ENCODE results near the gene STXBP5. TPM values are rescaled to one million over a fixed set of nuclear protein-coding genes. Genes with fewer than 3 reads are reported as not detected.

STXBP5 gene
- total RNA-seq, 2 experiments from 2014 or later = 19.4 to 23.4 TPM

GRCh38 chr6:147282566-147282959 is 78.3 kb downstream of the STXBP5 start:
- peaks cover 1% of the 10 kb centered on the region for H3K9me3 Mint-ChIP-seq
- H3K4me1 Mint-ChIP-seq = peaks cover 18% of the 10 kb centered on the region
- peaks cover 18% of the 10 kb centered on the region for H3K36me3 Mint-ChIP-seq
- H3K27ac Mint-ChIP-seq = no peak overlapping the region
- H3K4me3 Mint-ChIP-seq = no peak overlapping the region
- ATAC-seq (ENCODE audit: low read depth) = no peak
- POLR2A ChIA-PET = no interaction called here
- H3K27me3 Mint-ChIP-seq = no peaks in the 10 kb centered on the region
- DNase-seq = no peak

- DNase-seq = no peak
- Mint-ChIP-seq H3K9me3 (peaks cover 1% of the 10 kb centered on the region), H3K36me3 (peaks cover 16% of the 10 kb centered on the region), H3K27me3 (no peaks in the 10 kb centered on the region), H3K4me3 (no peak overlapping the region), H3K27ac (no peak overlapping the region), H3K4me1 (peaks cover 18% of the 10 kb centered on the region)
- POLR2A ChIA-PET = no interaction called here
- no peak for ATAC-seq (ENCODE audit: low read depth)
Measured at GRCh38 chr6:147283460-147283859, 79.2 kb downstream of the STXBP5 start.

- Mint-ChIP-seq H3K27me3 (no peaks in the 10 kb centered on the region), H3K4me3 (no peak overlapping the region), H3K27ac (no peak overlapping the region), H3K9me3 (no peaks in the 10 kb centered on the region), H3K4me1 (peaks cover 14% of the 10 kb centered on the region), H3K36me3 (peaks cover 4% of the 10 kb centered on the region)
- POLR2A ChIA-PET = no interaction called here
- no peak for ATAC-seq (ENCODE audit: low read depth)
- no peak for DNase-seq
Measured at GRCh38 chr6:147285087-147285855, 81.1 kb downstream of the STXBP5 start.

GRCh38 chr6:147287869-147288271 is 83.7 kb downstream of the STXBP5 start:
- Mint-ChIP-seq H3K9me3 (no peaks in the 10 kb centered on the region), H3K4me1 (peaks cover 13% of the 10 kb centered on the region), H3K4me3 (no peak overlapping the region), H3K36me3 (peaks cover 3% of the 10 kb centered on the region), H3K27me3 (no peaks in the 10 kb centered on the region), H3K27ac (no peak overlapping the region)
- DNase-seq (no peak), ATAC-seq (ENCODE audit: low read depth) (no peak)
- POLR2A ChIA-PET = no interaction called here

- POLR2A ChIA-PET = no interaction called here
- Mint-ChIP-seq H3K27ac (no peak overlapping the region), H3K9me3 (peaks cover 32% of the 10 kb centered on the region), H3K27me3 (no peaks in the 10 kb centered on the region), H3K36me3 (peaks cover 53% of the 10 kb centered on the region), H3K4me1 (peaks cover 4% of the 10 kb centered on the region), H3K4me3 (no peak overlapping the region)
- DNase-seq = no peak
- no peak for ATAC-seq (ENCODE audit: low read depth)
Measured at GRCh38 chr6:147297124-147297523, 92.9 kb downstream of the STXBP5 start.

- H3K9me3 Mint-ChIP-seq = peaks cover 34% of the 10 kb centered on the region
- no peak overlapping the region for H3K27ac Mint-ChIP-seq
- POLR2A ChIA-PET = no interaction called here
- H3K4me1 Mint-ChIP-seq = peaks cover 4% of the 10 kb centered on the region
- H3K4me3 Mint-ChIP-seq = no peak overlapping the region
- H3K36me3 Mint-ChIP-seq = peaks cover 57% of the 10 kb centered on the region
- ATAC-seq (ENCODE audit: low read depth) (no peak), DNase-seq (no peak)
- no peaks in the 10 kb centered on the region for H3K27me3 Mint-ChIP-seq
Measured at GRCh38 chr6:147297663-147298316, 93.6 kb downstream of the STXBP5 start.

- H3K4me1 Mint-ChIP-seq = peaks cover 4% of the 10 kb centered on the region
- POLR2A ChIA-PET = no interaction called here
- no peak for DNase-seq
- no peak overlapping the region for H3K27ac Mint-ChIP-seq
- H3K27me3 Mint-ChIP-seq = no peaks in the 10 kb centered on the region
- no peak overlapping the region for H3K4me3 Mint-ChIP-seq
- no peak for ATAC-seq (ENCODE audit: low read depth)
- peaks cover 37% of the 10 kb centered on the region for H3K9me3 Mint-ChIP-seq
- peaks cover 59% of the 10 kb centered on the region for H3K36me3 Mint-ChIP-seq
Measured at GRCh38 chr6:147298461-147298860, 94.2 kb downstream of the STXBP5 start.

- peaks cover 65% of the 10 kb centered on the region for H3K36me3 Mint-ChIP-seq
- no peak for ATAC-seq (ENCODE audit: low read depth)
- POLR2A ChIA-PET = no interaction called here
Measured at GRCh38 chr6:147299035-147299434, 94.8 kb downstream of the STXBP5 start.

GRCh38 chr6:147301070-147301469 is 96.9 kb downstream of the STXBP5 start:
- POLR2A ChIA-PET = no interaction called here
- ATAC-seq (ENCODE audit: low read depth) (no peak), DNase-seq (no peak)
- peaks cover 4% of the 10 kb centered on the region for H3K4me1 Mint-ChIP-seq
- H3K9me3 Mint-ChIP-seq = peaks cover 40% of the 10 kb centered on the region
- no peak overlapping the region for H3K27ac Mint-ChIP-seq
- H3K27me3 Mint-ChIP-seq = no peaks in the 10 kb centered on the region
- H3K36me3 Mint-ChIP-seq = peaks cover 56% of the 10 kb centered on the region
- no peak overlapping the region for H3K4me3 Mint-ChIP-seq

More at GRCh38 chr6:147299035-147299434, 94.8 kb downstream of the STXBP5 start:
- Mint-ChIP-seq H3K27me3 (no peaks in the 10 kb centered on the region), H3K4me1 (peaks cover 4% of the 10 kb centered on the region), H3K9me3 (peaks cover 41% of the 10 kb centered on the region), H3K27ac (no peak overlapping the region), H3K4me3 (no peak overlapping the region)
- DNase-seq = no peak

- Mint-ChIP-seq H3K27ac (no peak overlapping the region), H3K36me3 (peaks cover 30% of the 10 kb centered on the region), H3K9me3 (peaks cover 20% of the 10 kb centered on the region)
Measured at GRCh38 chr6:147304016-147304415, 99.8 kb downstream of the STXBP5 start.

GRCh38 chr6:147310521-147310920 is 106.3 kb downstream of the STXBP5 start:
- H3K27me3 Mint-ChIP-seq = no peaks in the 10 kb centered on the region
- no peak for DNase-seq
- POLR2A ChIA-PET = no interaction called here
- H3K36me3 Mint-ChIP-seq = peaks cover 13% of the 10 kb centered on the region
- no peaks in the 10 kb centered on the region for H3K9me3 Mint-ChIP-seq
- H3K4me1 Mint-ChIP-seq = no peaks in the 10 kb centered on the region
- no peak overlapping the region for H3K27ac Mint-ChIP-seq
- H3K4me3 Mint-ChIP-seq = no peak overlapping the region
- ATAC-seq (ENCODE audit: low read depth) = no peak

More at GRCh38 chr6:147304016-147304415, 99.8 kb downstream of the STXBP5 start:
- no peak for ATAC-seq (ENCODE audit: low read depth)
- POLR2A ChIA-PET = no interaction called here
- no peaks in the 10 kb centered on the region for H3K4me1 Mint-ChIP-seq
- no peak for DNase-seq
- no peaks in the 10 kb centered on the region for H3K27me3 Mint-ChIP-seq
- no peak overlapping the region for H3K4me3 Mint-ChIP-seq

- H3K27ac Mint-ChIP-seq = no peak overlapping the region
- POLR2A ChIA-PET = no interaction called here
- DNase-seq (no peak), ATAC-seq (ENCODE audit: low read depth) (no peak)
- peaks cover 13% of the 10 kb centered on the region for H3K36me3 Mint-ChIP-seq
- H3K27me3 Mint-ChIP-seq = no peaks in the 10 kb centered on the region
- H3K4me1 Mint-ChIP-seq = no peaks in the 10 kb centered on the region
- H3K4me3 Mint-ChIP-seq = no peak overlapping the region
- H3K9me3 Mint-ChIP-seq = no peaks in the 10 kb centered on the region
Measured at GRCh38 chr6:147311218-147311617, 107.0 kb downstream of the STXBP5 start.

- Mint-ChIP-seq H3K36me3 (peaks cover 21% of the 10 kb centered on the region), H3K27ac (no peak overlapping the region)
- ATAC-seq (ENCODE audit: low read depth) = no peak
Measured at GRCh38 chr6:147321260-147321659, 117.0 kb downstream of the STXBP5 start.

More at GRCh38 chr6:147321260-147321659, 117.0 kb downstream of the STXBP5 start:
- Mint-ChIP-seq H3K9me3 (no peaks in the 10 kb centered on the region), H3K4me3 (no peak overlapping the region), H3K4me1 (peaks cover 12% of the 10 kb centered on the region), H3K27me3 (no peaks in the 10 kb centered on the region)
- no peak for DNase-seq
- POLR2A ChIA-PET = no interaction called here

All from activated naive CD8-positive, alpha-beta T cell treated with anti-CD3 and anti-CD28 coated beads, Interleukin-2, amount 10 ng/mL, durations not matched to agents 7 days and 5 days (primary cell).